Retinal pigment epithelial cell (primary cell): ENCODE results near the gene C2orf68.
"Not testable (repeated sequence)": the region's sequence is repeated elsewhere in the genome, so short reads cannot be mapped to it uniquely, and the experiment has no call there.

ENCODE experiments used
- DNase-seq: peaks from one replicate; pipeline ENCODE4 v3.0.0-alpha.2; 2010; ENCODE audit warnings: low read depth
- H3K4me3 ChIP-seq: 2 replicates; pipeline ENCODE4 v1.5.1; 2011; ENCODE audit warnings: mild to moderate bottlenecking, low read length, control low read depth, moderate library complexity
- CTCF ChIP-seq: conservative IDR thresholded peaks from 2 replicates; pipeline ENCODE4 v1.5.1; 2011; ENCODE audit warnings: low read depth, low read length, control low read depth, inconsistent platforms

The C2orf68 gene

GRCh38 chr2:85628658-85629057 is 16.8 kb upstream of the C2orf68 start:
- DNase-seq, result no peak
- H3K4me3 ChIP-seq, result no peak overlapping the region
- no peak for TF ChIP-seq CTCF

GRCh38 chr2:85623991-85624390 is 12.1 kb upstream of the C2orf68 start:
- H3K4me3 ChIP-seq, result no peak overlapping the region
- no peak for DNase-seq
- no peak for TF ChIP-seq CTCF

GRCh38 chr2:85621338-85621737 is 9.5 kb upstream of the C2orf68 start:
- DNase-seq, result no peak
- no peak for TF ChIP-seq CTCF
- H3K4me3 ChIP-seq, result no peak overlapping the region

GRCh38 chr2:85619617-85620016 is 7.8 kb upstream of the C2orf68 start:
- no peak for TF ChIP-seq CTCF
- no peak for DNase-seq
- no peak overlapping the region for H3K4me3 ChIP-seq

GRCh38 chr2:85617723-85618122 is 5.9 kb upstream of the C2orf68 start:
- H3K4me3 ChIP-seq, DNase-seq: not testable (repeated sequence)

DNA sequence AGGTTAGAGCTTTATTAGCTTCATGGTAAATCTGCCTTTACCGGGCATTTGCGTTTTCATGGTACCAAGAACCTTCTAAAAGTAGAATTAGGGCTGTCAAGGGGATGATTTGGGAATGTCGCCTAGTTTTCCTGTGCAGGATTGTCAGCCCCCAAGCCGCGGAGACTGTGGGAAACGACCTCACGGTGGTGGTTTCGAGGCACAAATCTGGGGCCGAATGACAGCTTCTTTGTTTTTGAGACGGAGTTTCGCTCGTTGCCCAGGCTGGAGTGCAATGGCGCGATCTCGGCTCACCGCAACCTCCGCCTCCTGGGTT is 3.5 kb upstream of the C2orf68 start:
- no peak for DNase-seq
- H3K4me3 ChIP-seq, result no peak overlapping the region
- TF ChIP-seq CTCF, result no peak

DNA sequence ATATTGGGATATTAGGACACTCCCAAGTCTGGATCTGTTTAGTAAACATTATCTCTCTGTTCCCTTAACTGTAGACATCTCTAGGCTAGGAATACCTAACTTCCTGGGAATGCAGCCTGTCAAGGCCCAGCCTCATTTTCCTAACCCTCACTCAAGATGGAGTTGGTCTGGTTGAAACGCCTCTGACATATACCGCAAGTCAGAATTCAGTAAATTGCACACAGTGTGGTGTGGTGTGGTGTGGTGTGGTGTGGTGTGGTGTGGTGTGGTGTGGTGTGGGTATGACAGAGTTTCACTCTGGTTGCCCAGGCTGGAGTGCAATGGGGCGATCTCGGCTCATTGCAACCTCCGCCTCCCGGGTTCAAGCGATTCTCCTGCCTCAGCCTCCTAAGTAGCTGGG is 2.9 kb upstream of the C2orf68 start:
- not testable (repeated sequence) for DNase-seq, H3K4me3 ChIP-seq

DNA sequence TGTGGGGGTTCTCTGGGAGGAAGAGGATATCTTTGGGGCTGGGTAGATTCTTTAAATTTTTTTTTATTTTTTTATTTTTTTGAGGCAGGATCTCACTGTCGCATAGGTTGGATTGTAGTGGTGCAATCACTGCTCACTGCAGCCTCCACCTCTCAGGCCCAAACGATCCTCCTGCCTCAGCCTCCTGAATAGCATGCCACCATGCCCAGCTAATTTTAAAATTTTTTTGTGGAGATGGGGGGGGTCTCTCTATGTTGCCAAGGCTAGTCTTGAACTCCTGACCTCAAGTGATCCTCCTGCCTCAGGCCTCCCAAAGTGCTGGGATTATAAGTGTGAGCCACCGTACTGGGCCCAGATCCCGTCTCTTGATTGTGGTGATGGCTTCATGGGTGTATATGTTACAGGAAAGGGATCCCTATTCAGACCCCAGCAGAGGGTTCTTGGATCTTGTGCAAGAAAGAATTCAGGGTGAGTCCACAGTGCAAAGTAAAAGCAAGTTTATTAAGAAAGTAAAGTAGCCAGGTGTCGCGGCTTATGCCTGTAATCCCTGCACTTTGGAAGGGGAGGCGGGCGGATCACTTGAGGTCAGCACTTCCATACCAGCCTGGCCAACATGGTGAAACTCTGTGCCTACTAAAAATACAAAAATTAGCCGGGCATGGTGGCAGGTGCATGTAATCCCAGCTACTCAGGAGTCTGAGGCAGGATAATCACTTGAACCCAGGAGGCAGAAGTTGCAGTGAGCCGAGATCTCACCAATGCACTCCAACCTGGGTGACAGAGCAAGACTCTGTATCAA is 2.0 kb upstream of the C2orf68 start:
- TF ChIP-seq CTCF, result no peak
- no peak for DNase-seq
- H3K4me3 ChIP-seq, result no peak overlapping the region
